ENCODE results near the gene TMEM116.
"Not testable (repeated sequence)": the region's sequence is repeated elsewhere in the genome, so short reads cannot be mapped to it uniquely, and the experiment has no call there.

The TMEM116 gene

GRCh38 chr12:112012775-112013600 is at the start of gene TMEM116, which contains the start of gene ERP29:
Gene TMEM116, minus strand, starts transcription at chr12:112013165. Its CDS starts 7,895 bp downstream, at chr12:112005270.
Gene ERP29, plus strand, starts transcription at chr12:112013426. Its CDS starts 40 bp downstream, at chr12:112013466.
- peak; percentile 99 for DNase-seq

GRCh38 chr12:112061137-112061536 is 48.2 kb upstream of the TMEM116 start:
- no peak for DNase-seq

DNA sequence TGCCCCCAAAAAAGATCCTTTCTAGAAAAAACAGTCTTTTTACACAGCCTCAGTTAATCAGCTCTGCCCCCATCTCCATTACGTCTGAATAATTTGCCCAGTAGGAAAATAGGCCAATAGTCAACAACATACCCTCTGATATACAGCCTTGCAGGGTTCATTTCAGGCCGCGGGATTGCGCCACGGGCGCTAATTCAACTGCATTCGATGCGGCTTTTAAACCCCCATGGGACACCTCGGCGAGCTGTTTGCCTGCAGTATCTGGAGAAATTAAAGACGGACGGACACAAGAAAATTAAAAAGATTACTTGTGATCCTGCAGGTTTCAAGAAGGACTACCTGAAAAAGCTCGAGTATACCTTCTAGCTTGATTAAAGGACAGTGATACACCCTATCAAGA is 36.4 kb upstream of the TMEM116 start:
- no peak for DNase-seq

DNA sequence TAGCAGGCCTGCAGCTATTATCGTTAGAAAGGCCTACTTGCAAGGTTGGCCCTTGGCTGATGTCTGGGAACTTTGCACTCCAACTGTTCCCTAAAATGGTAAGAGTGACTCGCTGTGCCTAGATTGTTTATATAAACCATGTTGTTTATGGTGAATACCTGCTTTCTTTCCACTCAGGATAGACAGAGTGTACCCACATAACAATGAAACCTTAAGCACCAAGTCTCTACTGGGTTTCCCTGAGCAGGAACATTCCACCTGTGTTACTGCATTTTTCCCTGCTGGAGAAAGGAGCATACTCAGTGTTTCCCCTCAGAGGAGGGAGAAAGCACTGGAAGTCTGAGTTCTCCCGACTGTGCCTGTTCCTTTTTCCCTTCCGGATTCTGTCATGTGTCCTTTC is 33.0 kb upstream of the TMEM116 start:
- DNase-seq, result no peak

GRCh38 chr12:112036614-112037013 is 23.6 kb upstream of the TMEM116 start:
- not testable (repeated sequence) for DNase-seq

DNA sequence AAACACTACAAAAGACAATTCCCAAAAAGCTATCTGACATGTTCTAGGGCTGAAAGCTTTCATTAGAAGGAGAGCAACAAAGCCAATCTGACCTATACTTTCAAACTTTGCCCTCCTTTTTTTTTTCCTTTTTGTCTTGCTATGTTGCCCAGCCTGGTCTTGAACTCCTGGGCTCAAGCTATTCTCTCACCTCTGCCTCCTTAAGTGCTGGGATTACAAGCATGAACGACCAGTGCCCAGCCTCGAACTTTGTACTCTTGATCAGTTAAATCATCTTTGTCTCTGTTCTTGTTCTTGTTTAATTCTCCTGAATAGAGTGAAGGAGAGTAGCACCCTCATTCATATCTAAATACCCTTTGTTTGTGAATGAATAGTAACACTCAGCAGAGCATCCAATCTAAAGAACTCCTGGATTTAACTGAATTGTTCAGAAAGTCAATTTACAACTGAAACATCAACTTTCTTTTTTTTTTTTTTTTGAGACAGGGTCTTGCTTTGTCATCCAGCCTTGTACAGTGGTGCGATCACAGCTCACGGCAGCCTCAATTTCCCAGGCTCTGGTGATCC is 22.3 kb upstream of the TMEM116 start:
- no peak for DNase-seq

DNA sequence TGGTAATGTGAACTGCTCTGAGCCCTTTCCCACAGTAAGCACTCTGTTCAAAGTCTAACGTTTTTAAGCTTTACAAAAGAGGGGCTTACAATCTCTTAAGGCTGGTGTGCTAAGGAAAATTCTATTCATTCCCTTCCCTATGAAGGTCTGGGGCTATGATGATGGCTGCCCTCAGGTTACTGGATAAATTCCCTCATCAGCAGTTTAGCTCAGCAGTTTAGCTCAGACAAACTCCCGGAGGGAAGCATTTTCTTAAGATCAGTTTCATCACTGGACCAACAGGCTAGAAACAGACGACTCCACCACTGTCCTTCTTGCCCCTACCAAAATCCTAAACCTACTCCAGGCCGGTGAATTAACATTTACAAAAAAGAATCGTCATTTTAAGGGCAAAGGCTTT is 19.3 kb upstream of the TMEM116 start:
- no peak for DNase-seq

DNA sequence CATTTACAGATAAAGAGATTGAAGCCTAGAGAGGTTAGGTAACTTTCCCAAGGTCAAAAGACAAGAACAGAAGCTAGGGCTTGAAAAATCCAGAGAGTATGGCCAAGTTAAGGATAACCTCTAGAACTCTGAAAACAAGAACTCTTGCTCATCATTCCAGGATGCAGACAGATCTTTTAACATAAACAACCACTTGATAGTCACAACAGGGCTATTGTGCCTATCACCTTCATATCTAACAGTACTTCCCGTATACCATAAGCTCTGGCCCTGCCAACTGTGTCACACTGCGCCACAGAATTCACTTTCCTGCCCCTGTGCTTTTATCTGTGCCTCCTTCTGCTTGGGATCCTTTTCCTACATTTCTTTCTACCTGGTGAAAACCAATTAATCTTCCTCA is 18.5 kb upstream of the TMEM116 start:
- DNase-seq, result no peak

DNA sequence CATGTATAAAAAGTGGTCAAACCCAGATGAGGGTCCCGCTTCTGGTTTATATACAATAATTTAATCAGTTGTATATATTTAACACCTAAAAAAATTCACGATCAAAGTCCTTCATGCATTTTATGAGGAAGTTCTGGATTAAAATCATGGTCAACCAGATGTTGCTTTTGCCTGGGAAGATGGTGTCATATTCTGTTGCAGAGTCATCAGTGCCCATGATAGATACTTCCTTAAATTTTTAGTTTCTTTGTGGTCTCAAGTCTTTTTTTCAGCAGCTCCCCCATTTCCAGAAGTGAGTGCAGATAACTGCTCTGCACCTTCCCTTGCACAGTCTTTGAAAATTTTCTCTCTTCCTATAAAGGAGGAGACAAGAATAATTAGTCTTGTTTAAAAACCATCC is 16.3 kb upstream of the TMEM116 start:
- DNase-seq, result no peak

DNA sequence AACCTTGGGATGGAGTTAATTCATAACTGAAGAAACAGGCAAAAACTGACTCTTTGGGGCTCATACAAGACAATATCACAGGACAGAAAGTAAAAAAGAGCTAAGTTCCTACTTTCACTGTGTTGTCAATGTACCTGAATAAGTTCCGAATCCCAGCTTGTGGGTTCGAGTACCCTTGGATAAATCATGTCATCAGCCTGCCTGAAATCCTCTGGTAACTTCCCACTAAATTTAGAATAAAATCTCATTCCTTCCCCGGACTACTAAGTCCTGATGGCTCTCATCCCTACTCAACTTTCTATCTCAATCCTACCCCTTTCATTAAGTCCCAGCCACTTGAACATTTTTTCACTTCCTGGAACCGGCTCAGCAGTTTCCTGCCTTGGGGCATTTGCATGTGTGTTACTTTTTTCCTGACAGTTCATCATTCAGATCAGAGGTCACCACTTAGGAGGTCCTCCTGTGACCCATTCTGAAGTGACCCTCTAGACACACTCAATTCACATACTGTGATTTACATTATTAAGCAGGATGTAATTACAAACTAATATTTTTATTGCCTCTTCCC is 12.9 kb upstream of the TMEM116 start:
- no peak for DNase-seq

- no peak for DNase-seq
These were observed 10.9 kb upstream of the TMEM116 start for GRCh38 chr12:112023759-112024396.

- DNase-seq, result no peak
These were observed 9.5 kb upstream of the TMEM116 start for GRCh38 chr12:112022241-112023016.

- no peak for DNase-seq
These were observed 8.0 kb upstream of the TMEM116 start for GRCh38 chr12:112020947-112021457.

DNA sequence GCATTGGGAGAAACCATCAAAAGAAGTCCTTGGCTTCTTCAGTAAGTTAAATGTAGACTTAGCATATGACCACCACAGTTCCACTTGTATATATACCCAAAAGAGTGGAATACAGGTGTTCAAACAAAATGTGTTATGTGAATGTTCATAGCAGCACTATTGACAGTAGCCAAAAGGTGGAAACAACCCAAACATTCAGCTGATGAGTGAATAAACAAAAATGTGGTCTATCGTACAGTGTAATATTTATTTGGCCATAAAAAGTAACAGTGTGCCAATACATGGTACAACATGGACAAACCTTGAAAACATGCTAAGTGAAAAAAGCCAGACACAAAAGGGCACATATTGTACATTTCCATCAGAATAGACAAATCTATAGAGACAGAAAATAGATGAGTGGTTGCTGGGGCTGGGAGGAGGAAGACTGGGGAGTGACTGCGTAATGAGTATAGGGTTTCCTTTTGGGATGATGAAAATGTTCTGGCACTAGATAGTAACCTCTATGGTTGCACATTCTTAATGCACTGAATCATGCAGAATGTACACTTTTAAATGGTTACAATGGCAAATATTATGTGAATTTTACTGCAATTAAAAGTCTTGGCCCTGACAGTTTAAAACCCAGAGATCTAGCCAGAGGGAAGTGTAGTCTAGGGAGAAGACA is 5.7 kb upstream of the TMEM116 start:
- peak; percentile 87 for DNase-seq

DNA sequence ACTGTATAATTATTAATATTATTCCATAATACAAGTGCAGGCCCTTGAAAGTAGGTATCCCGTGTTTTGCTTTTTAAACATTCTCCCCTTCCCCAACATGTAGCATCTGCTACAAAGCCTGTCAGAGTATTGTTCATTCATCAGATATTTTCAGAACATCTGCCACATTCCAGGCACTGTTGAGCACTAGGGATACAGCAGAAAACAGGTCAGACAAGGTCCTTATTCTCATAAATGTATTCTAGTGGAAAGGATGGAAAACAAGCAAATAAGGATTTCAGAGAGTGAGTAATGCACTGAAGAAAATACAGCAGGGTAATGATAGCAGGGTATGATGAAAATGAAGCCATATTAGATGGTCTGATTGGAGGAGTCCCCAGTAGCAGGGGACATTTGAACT is 4.1 kb upstream of the TMEM116 start:
- no peak for DNase-seq

- DNase-seq, result no peak
These were observed 3.0 kb upstream of the TMEM116 start for GRCh38 chr12:112015938-112016337.

GRCh38 chr12:112013601-112014402 is 837 bp upstream of the TMEM116 start:
- peak; percentile 78 for DNase-seq

- no peak for DNase-seq
These were observed 1.3 kb downstream of the TMEM116 start for GRCh38 chr12:112011685-112012084.

DNA sequence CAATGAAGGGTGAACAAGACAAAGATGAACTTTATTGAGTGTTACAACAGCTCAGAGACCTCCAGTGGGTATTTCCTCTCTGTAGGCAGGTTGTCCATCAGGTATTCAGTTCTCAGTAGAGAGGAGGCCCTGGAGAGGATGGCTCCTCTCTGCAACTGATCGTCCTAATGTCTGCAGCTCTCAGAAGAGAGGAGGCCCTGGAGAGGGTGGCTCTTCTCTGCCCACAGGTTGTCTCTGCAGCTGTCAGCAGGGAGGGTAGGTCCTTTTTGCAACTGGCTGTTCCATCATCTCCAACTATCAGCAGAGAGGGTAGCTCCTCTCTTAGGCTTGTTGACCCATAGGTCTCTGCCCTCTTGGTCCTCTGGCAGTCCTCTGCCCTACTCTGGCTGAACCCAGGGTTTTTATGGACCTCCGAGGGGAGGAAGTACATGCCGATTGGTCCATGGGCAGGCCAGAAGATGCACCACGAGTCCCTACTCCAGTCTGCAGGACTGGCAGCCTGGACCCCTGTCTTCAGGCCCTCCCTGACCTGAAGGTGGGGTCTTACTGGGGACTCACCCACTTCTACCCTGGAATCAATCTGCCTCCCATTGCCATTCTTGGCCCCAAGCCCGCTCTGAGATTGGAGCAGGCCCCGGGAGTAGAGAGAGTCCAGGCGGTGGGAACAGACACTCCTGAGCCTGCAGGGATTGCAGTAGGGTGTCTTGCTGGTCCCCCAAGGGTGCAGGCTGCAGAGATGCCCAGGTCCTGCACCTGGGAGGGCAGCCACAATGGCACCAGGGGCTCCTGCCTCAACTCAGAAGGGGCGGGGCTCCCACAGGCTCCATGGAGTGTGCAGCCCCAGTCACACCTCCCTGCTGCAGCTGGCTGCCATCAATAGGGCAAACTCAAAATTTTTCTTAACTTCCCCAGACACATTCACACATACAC is 2.3 kb downstream of the TMEM116 start:
- DNase-seq, result no peak

DNA sequence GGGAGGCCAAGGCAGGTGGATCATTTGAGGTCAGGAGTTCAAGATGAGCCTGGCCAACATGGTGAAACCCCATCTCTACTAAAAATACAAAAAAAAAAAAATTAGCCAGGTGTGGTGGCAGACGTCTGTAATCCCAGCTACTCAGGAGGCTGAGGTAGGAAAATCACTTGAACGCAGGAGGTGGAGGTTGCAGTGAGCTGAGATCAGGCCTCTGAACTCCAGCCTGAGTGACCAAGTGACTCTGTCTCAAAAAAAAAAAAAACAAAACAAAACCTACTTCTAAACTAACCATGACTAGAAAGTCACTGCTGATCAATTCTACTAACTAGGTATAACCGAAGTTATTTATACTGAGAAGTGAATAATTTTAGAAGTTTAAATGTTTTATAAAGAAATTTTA is 3.4 kb downstream of the TMEM116 start:
- not testable (repeated sequence) for DNase-seq
